HG03139 (cell line): Measurements from ENCODE around the gene SH3YL1.

ENCODE experiments used
- ATAC-seq: cut with Tn5 transposase; IDR thresholded peaks from one replicate; pipeline ENCODE4 v1.9.1; 2021; ENCODE audit not compliant: unreplicated experiment

Gene SH3YL1, protein sequence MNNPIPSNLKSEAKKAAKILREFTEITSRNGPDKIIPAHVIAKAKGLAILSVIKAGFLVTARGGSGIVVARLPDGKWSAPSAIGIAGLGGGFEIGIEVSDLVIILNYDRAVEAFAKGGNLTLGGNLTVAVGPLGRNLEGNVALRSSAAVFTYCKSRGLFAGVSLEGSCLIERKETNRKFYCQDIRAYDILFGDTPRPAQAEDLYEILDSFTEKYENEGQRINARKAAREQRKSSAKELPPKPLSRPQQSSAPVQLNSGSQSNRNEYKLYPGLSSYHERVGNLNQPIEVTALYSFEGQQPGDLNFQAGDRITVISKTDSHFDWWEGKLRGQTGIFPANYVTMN

DNA sequence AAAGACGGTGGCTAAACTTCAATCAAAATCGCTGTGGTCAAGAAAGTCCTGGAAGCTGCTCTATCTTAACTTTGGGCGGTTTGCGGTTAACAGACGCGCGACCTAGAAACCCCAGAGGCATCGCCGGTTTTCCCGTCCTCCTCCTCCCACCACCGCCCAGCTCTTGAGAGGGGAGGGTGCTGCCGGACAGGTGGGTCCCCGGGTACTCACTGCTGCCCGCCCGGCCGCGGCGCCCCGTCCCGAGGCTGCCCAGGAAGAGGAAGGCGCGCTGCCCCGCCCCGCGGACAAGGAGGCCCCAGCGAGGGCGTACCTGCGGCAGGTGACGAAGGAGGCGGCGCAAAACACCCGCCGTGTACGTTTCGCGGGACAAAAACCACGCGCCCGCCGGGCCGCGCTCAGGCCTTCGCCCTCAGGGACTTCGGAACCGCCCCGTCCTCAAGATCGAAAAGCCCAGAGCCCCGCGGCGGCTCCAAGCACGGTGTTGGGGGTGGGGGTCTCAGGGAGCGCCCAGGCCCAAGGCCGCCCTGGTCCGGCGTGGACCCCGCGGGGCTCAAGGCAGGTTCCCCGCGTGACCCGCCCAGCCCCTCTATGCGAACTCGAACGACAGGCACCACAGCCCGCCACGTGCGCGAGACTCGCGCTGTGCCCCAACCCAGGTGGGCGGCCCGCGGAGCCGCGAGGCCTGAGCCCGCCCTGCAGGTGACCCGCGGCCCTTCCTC lies at the start of gene SH3YL1:
Gene SH3YL1, minus strand, starts transcription at position 259 of the 719 bp plus-strand sequence. Its CDS starts 48 bp downstream, at position 211.
- peak; percentile 11 for ATAC-seq

DNA sequence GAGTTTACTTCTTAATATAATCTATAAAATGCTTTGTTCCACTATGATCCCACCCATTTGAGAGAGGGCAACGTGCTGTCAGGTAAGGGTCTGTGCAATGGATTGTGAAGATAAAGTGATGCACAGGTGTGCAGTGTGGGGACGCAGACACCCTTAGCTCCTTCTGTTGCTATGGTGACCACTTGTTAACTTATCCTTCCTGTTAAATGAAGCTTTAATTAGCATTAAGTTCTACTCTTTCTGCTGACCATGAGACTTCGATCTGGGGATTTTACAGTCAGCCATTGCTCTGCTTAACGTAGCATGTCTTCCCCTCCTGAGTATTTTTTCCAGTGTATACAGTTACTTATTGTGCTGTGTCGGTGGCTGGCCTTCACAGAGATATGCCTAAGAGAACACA lies 47.2 kb upstream of the SH3YL1 start:
- ATAC-seq: no peak

DNA sequence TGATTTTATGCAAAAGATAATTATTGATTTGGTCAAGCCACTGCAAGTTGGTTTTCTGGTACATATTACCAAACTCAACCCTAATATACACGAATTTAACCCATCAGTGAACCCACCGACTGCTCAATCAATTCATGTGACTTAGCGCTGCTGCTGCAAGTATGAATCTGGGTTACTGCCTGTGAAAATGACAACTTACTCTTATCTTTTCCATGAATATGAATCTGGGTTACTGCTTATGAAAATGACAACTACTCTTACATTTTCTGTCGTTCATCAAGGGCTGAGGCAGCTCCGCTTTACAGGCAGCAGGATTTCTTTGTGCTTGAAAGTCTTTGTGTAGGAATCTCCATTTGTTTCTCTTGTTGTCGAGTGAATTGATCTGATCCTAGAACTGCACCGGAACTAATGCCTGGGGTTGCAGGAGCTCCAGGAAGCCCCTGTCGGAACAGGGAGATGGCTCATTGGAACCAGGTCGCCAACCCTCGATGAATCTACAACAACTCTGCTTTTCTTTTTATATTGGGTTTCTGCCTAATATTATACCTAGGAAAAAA lies 46.2 kb upstream of the SH3YL1 start:
- ATAC-seq: no peak

DNA sequence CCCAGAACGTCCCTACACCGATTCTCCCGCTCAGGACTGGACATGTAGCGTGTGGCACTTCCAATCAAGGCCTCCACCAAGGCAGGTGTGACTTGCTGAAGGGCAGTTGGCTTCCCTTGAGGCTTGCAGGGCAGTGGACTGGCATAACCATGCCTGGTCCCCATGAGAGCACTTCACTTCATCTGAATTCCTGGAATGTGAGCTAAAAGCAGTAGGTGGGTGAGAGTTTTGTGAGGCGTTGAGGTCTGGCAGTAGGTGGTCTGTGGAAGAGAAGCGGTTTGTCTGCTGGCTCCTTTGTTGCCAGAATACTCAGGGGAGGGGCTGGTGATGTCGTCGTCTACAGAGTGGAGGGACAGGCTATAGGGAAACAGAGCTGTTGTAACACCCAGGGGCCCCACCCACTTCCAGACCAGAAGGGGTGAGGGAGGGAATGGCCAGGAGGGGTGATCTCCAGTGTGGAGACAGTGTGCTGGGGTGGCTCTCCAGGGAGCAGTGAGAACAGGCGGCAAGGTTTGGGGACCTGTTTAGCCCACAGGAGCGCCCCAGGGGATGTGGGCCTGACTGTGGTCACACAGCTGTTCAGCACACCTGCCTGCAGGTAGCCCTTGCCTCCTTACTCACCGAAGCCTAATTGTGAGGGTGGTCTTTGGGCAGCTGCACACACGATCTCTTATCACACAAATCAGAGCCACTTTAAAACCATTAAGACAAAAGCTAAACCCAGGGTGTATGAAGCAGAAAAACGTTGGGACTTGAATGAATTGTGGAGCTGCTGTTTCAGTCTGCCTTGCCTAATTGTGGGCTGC lies 45.5 kb upstream of the SH3YL1 start:
- ATAC-seq: no peak

DNA sequence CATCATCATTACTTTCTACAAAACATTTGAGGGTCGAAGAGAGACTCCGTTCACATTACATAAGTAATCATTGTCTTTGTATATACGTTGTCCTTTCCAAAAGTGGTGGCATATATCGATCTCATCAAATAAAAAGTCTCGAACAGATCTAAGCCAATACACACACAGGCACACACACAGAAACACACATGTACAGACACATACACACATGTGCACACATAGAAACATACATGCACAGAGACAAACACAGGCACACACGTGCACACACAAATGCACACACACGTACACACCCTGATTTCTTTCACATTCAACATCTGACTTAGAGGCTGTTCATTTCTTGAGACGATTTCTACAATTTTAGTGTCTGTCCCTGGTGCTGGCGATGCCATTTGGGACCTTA lies 41.5 kb upstream of the SH3YL1 start:
- ATAC-seq: no peak

DNA sequence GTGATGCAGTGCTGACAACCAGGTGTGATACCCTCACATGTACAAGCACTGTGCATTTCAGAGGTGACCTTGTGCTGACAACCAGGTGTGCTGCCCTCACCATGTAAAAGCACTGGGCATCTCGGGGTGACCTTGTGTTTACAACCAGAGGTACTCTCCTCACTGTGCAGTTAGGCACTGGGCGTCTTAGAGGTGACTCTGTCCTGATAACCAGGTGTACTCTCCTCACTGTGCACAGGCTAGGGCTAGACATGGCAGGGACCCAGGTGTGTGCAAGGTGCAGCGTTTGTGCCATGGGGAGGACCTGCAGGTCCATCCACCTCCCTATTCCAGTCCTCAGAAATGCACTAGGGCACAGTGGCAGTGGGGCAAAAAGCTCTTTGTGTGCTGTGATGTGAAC lies 32.5 kb upstream of the SH3YL1 start:
- no peak for ATAC-seq

DNA sequence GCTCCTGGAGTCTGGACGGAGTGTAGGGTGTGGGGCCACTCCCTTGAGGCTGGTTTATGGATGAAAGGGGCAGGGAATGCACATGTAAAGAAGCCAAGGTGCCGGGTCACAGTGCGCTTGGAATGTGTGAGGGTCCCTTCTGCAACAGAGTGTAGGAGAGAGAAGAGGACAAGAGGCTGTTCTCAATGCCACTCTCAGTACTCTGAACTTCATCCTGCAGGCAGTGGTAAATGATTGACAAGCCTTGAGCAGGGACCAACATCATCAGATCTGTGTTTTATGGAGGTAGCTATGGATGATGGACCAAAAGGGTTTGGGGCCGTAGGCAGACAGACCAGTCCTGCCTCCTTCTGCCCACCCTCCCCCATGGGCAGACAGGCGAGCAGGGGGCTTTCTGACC lies 31.3 kb upstream of the SH3YL1 start:
- no peak for ATAC-seq

DNA sequence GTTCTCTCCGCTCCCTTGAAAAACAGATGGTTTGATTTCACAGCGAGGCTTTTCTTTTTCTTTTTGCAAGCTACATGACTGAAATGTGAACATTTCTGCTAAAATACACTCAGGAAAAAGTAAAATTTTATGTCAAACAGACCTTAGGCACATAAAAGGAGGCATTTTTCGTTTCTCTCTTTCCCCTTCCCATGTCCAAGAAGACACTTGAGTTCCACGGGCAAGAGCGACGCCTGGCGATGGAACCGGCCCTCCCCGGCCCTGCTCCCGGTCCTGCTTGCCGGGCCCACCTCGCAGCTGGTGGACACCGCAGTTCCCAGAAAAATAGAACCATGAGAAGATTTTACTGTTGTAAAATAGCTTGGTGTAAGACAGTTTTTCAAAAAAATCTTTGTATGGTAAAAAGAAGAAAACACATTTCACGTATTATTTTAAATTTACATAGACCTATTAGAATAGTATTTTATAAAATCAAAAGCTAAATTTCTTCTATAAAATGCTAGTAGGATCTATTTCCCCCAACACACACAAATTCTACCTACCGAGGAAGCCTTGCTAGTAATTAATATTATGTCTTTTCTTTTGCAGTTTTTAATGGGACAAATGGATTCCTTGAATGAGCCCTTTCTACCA lies 26.4 kb upstream of the SH3YL1 start:
- ATAC-seq: no peak

DNA sequence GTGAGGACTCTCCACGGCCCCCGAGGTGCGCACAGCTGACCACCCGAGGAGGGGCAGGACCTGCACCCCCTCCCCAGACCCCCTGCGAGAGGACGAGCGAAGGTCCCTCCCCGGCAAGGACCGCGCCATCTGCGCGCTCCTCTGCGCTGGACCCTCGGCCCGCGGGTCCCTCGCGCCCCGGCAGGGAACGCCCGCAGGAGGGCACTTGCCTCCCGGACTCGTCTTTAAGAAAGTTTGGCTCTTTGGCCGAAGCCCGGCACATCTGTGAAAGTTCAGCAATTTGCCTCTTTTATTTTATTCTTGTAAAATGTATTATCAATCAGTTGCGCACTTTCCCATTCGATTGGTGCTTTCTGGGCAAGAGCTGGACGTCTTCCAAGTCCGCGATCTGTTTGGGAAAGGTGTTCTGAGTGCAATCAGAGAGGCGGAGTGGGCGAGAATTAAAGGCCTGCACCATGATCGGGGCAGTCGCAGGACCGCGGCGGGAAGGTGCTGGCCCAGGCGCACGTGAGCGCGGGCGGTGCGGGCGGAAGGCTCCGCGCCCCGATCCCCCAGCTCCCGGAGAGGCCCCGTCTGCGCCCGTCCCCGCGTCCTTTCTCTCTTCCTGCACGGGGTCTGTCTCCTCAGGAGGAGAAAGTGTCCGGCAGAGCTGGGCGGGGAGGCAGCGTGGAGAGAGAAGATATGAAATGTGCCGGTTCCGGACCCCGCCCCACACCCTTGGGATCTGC lies 25.7 kb upstream of the SH3YL1 start:
- no peak for ATAC-seq

DNA sequence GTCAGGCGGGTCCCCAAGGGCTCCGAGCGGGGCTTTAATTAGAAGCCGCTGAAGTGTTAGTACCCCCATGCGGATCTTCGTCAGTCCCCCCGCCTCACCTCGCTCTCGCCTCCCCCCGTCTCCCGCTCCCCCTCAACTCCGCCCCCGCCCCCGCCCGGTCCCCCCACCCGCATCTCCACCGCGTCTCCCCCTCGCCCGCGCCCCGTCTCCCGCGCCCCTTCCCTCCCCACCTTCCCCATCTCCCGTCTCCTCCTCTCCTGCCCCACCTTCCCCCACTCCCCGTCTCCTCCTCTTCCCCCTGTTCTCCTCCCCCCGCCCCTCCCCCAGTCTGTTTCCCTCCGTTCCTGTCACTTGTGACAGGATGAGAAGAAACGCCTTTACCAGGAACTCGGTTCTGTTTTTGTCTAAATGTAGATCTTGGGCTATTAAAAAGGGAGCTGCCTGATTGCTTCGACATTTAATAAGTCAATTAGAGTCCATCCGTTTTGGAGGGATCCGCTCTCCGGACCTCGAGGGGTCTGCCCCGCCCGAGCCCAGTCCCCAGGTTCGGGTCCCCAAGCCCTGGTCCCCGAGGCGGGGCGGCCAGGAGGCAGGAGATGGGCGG lies 25.0 kb upstream of the SH3YL1 start:
- no peak for ATAC-seq

DNA sequence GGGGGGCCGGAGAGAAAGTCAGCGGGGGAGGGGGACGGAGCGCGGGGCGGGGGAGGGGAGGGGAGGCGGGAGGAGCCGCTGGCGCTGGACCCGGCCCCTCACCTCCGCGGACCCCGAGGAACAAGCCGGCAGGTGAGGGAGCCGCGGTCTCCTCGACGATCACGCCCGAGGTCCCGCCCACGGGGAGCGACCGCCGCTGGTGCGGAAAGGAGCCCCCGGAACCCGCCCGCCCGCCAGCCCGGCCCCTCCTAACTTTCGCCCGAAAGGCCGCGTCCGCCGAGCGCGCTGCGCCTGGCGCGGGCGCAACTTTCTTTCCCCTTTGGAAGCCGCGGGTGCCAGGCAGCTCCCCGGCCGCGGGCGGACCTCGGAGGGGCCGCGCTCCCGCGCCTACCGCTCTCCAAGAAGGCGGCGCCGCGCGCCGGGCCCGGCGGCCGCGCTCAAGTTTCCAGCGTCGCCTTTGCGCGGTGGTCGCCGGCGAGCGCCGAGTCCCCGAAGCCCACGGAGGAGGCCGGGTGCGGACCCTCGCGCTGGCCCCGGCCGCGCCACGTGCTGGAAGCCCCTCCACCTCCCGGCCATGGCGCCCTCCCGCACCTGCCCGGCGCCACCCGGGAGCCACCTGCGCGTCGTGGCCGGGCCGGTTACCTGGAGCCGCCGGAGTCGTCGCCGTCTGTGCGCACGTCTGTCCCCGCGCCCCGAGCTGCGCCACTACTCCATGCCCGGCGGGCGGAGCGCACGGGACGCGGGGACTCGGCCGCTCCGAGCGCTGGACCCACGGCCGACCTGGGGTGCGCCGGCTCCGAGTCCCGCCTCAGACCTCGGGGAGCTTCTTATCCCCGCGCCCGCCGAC lies 24.3 kb upstream of the SH3YL1 start, which contains the start of gene ALKAL2:
Gene ALKAL2, minus strand, starts transcription at position 181 of the 847 bp plus-strand sequence. CDS start 256 bp downstream, outside the sequence.
- no peak for ATAC-seq

DNA sequence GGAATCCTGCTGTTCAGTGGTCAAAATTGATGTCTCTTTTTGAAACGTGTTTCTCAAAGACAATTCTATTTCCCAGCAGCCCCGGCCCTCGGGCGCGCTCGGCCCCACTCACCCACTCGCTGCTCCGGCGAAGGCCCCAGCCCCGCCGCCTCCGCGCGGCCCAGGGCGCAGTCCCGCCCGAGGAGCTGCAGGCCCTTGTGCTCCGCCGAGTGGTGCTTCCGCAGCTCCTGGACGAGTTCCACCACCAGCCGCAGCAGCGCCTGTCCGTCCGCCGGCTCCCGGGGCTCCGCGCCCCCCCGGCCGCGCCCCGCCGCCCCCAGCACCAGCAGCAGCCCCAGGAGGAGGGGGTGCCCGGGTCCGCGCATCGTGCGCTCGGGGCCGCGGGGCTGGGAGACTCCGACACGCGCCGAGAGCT lies 23.6 kb upstream of the SH3YL1 start:
- ATAC-seq: no peak

DNA sequence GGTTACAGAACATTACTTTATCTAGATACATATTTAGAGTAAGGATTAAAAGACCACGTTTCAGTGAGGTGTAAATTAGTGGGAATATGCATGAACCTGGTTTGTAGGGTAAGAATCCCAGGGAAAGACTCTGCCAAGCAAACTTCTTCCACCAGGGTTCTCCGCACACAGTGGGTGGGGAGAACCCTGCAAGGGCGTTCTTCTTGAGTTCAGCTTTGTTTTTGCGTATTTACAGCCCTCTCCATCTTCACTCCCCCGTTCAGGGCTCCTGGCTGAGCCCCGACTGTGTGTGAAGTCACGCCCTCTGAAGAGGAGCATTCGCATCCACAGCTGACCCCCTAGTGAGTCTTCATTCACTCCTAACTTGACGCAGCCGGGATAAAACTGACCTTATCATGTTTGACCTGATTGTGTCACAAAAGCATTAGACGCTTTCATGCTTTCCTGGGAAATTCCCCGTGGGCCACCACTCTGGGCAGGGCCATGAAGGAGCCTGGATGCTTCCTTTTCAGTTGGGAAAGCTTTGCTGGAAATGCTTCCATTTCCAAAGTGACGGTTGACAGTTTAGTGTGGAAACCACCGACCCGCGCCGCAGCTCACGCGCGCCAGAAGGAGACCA lies 23.1 kb upstream of the SH3YL1 start:
- ATAC-seq: no peak

DNA sequence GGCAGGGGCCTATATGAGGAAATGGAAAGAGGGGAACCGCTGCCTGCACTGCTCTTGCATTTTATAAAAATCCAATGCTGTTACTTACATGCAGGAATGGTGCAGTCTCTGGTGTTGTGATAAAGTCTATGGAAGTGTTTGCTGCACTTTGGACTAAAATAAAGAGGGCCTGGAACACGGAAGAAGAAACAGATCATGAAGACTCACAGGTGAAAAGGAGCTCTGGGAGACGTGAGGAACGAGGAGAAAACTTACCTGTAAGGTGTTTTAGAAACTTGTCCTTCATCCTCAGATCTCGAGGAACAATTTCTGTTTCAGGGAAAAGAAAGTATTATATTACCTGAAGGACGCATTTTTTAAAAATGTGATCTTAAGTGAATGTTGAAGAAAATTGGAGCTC lies 22.2 kb upstream of the SH3YL1 start:
- no peak for ATAC-seq

DNA sequence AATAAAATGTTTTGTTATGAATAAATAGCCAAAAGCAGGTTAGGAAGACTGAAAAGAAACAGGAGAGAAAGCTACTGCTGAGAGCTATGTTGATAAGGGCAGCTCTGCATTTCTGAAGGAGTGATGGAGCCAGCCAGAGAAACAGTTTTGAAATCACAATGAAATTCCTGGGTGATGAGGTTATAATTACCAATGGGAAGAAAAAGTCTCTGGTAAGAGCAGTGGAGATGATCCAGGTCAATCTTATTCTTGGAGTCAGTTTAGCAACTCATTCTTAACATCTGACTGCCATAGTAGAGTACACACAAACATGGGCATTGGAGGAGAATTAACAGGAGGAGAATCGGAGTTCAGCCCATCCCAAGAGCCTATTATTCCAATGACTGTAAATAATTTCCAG lies 21.7 kb upstream of the SH3YL1 start:
- no peak for ATAC-seq

DNA sequence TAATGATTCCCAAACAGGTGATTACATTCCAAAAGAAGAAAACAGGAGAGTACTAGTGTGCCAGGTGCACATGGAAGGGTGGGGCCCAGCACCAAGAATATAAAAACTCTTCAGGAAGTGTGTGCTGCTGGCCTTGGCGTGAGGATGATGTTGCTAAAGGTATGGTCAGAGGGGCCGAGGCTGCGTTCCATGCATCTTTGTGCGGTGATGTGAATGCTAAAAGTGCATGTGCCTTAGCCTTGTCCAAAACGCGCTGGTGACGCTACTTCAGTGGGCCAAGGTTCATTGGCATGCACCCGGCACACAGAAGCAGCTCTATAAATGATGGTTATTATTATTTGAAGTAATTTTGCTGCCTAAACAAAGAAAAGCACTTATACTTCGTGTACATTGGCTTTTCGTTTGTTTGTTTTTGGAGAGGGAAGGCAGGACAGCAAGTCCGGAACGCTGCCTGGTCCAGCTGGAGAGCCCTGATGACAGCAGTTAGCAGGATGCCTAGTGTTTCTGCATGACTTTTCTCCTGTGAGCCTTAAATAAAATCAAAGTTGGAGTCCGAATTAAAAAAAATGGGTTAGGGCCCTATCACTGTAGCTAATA lies 21.2 kb upstream of the SH3YL1 start:
- no peak for ATAC-seq

DNA sequence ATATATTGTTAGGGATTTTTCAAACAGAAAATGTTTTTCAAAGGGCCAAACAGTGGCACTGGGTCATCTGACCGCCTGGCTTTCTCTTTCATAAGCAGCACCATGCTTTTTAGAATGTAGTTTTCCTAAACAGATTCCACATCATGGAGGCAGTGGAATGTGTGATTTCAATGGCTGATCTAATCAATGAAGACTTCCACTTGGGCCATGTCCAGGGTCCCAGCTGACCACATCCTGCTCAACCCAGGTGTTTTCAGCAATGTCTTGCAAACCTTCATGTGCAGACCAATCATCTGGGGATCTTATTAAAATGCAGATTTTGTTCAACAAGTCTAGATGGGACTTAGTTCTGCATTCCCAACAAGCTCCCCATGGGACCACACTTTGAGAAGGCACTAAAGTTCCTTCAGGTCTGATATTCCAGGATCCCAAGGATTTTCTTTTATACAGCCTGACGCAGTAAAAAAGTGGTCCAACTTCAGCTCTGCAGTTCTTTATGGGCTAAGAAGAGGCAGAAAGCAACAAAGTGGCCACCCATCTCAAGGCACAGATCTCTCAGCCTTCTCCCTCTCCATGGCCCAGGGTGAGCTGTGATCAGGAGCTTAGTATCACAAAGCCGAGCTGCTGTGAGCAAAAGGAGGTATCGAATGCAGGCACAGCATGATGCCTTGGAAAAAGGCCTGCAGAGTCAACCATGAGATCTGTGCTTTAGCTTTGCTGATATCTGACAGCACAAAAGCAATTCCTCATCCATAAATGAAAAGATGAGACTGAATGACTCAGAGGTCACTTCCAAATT lies 20.4 kb upstream of the SH3YL1 start:
- ATAC-seq: no peak
